Measurements from ENCODE around the gene MTERF1.
A peak's percentile ranks its signal among the peaks of the same experiment; 100 is the strongest.

The MTERF1 gene

GRCh38 chr7:91880413-91881241, at the start of gene MTERF1:
Gene MTERF1 (minus strand): TSS chr7:91880702. CDS start chr7:91880083, 619 bp downstream.
- peak; percentile 94 for DNase-seq
- Histone ChIP-seq H3K79me2 (ENCODE audit: low read length) (peaks cover 38% of the 10 kb centered on the region), H3K27me3 (replicated peaks; ENCODE audit: insufficient read depth, low read length) (no peaks in the 10 kb centered on the region), H2AFZ (ENCODE audit: low read length) (peak within 1 kb of the TSS; percentile 80), H3K9ac (ENCODE audit: low read length) (peak within 1 kb of the TSS; percentile 64), H3K4me1 (ENCODE audit: low read length) (peaks cover 8% of the 10 kb centered on the region), H3K36me3 (replicated peaks; ENCODE audit: insufficient read depth, low read length) (no peaks in the 10 kb centered on the region), H3K9me2 (replicated peaks; ENCODE audit: insufficient read depth, low read length) (no peaks in the 10 kb centered on the region), H3K4me2 (ENCODE audit: low read depth, low read length) (peak within 1 kb of the TSS; percentile 66), H3K9me3 (replicated peaks; ENCODE audit: insufficient read depth, low read length) (no peaks in the 10 kb centered on the region), H3K4me3 (ENCODE audit: low read length) (peak within 1 kb of the TSS; percentile 77), H3F3A (ENCODE audit: insufficient read depth, low read length) (no peaks in the 10 kb centered on the region), H3K27ac (ENCODE audit: low read length) (0 out of 2 replicates have a peak within 1 kb of the TSS, but pooled peaks have one; percentile 8), H4K20me1 (ENCODE audit: insufficient read depth, low read length) (no peaks in the 10 kb centered on the region)
- no peak for TF ChIP-seq EZH2phosphoT487 (IDR thresholded peaks at IDR 0.05; ENCODE audit: low read length)
- TF ChIP-seq CTCF (IDR thresholded peaks at IDR 0.05; ENCODE audit: low read length) = peak; percentile 97
- TF ChIP-seq EZH2 (optimal IDR thresholded peaks at IDR 0.05; ENCODE audit: low read depth, low read length) = no peak

GRCh38 chr7:91929463-91929862, 49.0 kb upstream of the MTERF1 start:
- Histone ChIP-seq H2AFZ (ENCODE audit: low read length) (no peak overlapping the region), H3K27me3 (replicated peaks; ENCODE audit: insufficient read depth, low read length) (no peaks in the 10 kb centered on the region), H3K9ac (ENCODE audit: low read length) (no peak overlapping the region), H3K79me2 (ENCODE audit: low read length) (no peaks in the 10 kb centered on the region), H3F3A (ENCODE audit: insufficient read depth, low read length) (no peaks in the 10 kb centered on the region), H3K4me2 (ENCODE audit: low read depth, low read length) (no peak overlapping the region), H3K9me2 (replicated peaks; ENCODE audit: insufficient read depth, low read length) (no peaks in the 10 kb centered on the region), H4K20me1 (ENCODE audit: insufficient read depth, low read length) (no peaks in the 10 kb centered on the region), H3K9me3 (replicated peaks; ENCODE audit: insufficient read depth, low read length) (no peaks in the 10 kb centered on the region), H3K27ac (ENCODE audit: low read length) (no peak overlapping the region), H3K4me3 (ENCODE audit: low read length) (no peak overlapping the region), H3K4me1 (ENCODE audit: low read length) (no peaks in the 10 kb centered on the region), H3K36me3 (replicated peaks; ENCODE audit: insufficient read depth, low read length) (no peaks in the 10 kb centered on the region)
- DNase-seq = no peak
- no peak for TF ChIP-seq CTCF (IDR thresholded peaks at IDR 0.05; ENCODE audit: low read length)
- no peak for TF ChIP-seq EZH2 (optimal IDR thresholded peaks at IDR 0.05; ENCODE audit: low read depth, low read length)
- TF ChIP-seq EZH2phosphoT487 (IDR thresholded peaks at IDR 0.05; ENCODE audit: low read length) = no peak

GRCh38 chr7:91927912-91928311, 47.4 kb upstream of the MTERF1 start:
- no peak for DNase-seq
- no peaks in the 10 kb centered on the region for H3K4me1 ChIP-seq (ENCODE audit: low read length)
- no peaks in the 10 kb centered on the region for H4K20me1 ChIP-seq (ENCODE audit: insufficient read depth, low read length)
- no peak overlapping the region for H3K9ac ChIP-seq (ENCODE audit: low read length)
- no peak overlapping the region for H2AFZ ChIP-seq (ENCODE audit: low read length)
- H3K36me3 ChIP-seq (replicated peaks; ENCODE audit: insufficient read depth, low read length) = no peaks in the 10 kb centered on the region
- H3K9me2 ChIP-seq (replicated peaks; ENCODE audit: insufficient read depth, low read length) = no peaks in the 10 kb centered on the region
- no peaks in the 10 kb centered on the region for H3F3A ChIP-seq (ENCODE audit: insufficient read depth, low read length)
- H3K9me3 ChIP-seq (replicated peaks; ENCODE audit: insufficient read depth, low read length) = no peaks in the 10 kb centered on the region
- TF ChIP-seq EZH2phosphoT487 (IDR thresholded peaks at IDR 0.05; ENCODE audit: low read length) (no peak), EZH2 (optimal IDR thresholded peaks at IDR 0.05; ENCODE audit: low read depth, low read length) (no peak), CTCF (IDR thresholded peaks at IDR 0.05; ENCODE audit: low read length) (no peak)
- no peak overlapping the region for H3K4me3 ChIP-seq (ENCODE audit: low read length)
- H3K27ac ChIP-seq (ENCODE audit: low read length) = no peak overlapping the region
- H3K27me3 ChIP-seq (replicated peaks; ENCODE audit: insufficient read depth, low read length) = no peaks in the 10 kb centered on the region
- H3K79me2 ChIP-seq (ENCODE audit: low read length) = no peaks in the 10 kb centered on the region
- H3K4me2 ChIP-seq (ENCODE audit: low read depth, low read length) = no peak overlapping the region

All from MM.1S (cell line).